ENCODE measurements around the gene ABHD2. TPM values are rescaled to one million over a fixed set of nuclear protein-coding genes. Genes with fewer than 3 reads are reported as not detected.
"Not testable (repeated sequence)": the region's sequence is repeated elsewhere in the genome, so short reads cannot be mapped to it uniquely, and the experiment has no call there.

The ABHD2 gene
- polyA plus RNA-seq, 1 experiment, result 69.6 TPM

GRCh38 chr15:89119489-89120478 is 31.5 kb downstream of the ABHD2 start:
- Histone ChIP-seq H3K27me3 (ENCODE audit: control insufficient read depth, insufficient read depth, low read length) (no peaks in the 10 kb centered on the region), H3K4me3 (ENCODE audit: low read depth, low read length) (no peak overlapping the region), H3K36me3 (ENCODE audit: control insufficient read depth, insufficient read depth, low read length) (peaks cover 1% of the 10 kb centered on the region; the same call in 1 of the 2 replicates)
- ChIA-PET POLR2A (no interaction called here), CTCF (interaction anchor here (1.1 to 3.9 kb wide), 5 partner anchors 10 to 58 kb away, joined by 3 to 17 read pairs (median 4); no protein-coding TSS in a partner anchor)
- no peak for DNase-seq (ENCODE audit: low read depth)
- no peak for TF ChIP-seq CTCF (IDR thresholded peaks at IDR 0.05; ENCODE audit: insufficient read depth, low read depth, low read length)

GRCh38 chr15:89120479-89121000 is 32.3 kb downstream of the ABHD2 start:
- DNase-seq (ENCODE audit: low read depth); H3K4me3 ChIP-seq (ENCODE audit: low read depth, low read length); POLR2A ChIA-PET; H3K27me3 ChIP-seq (ENCODE audit: control insufficient read depth, insufficient read depth, low read length); H3K36me3 ChIP-seq (ENCODE audit: control insufficient read depth, insufficient read depth, low read length): not testable (repeated sequence)
- CTCF ChIA-PET, result interaction anchor here (1.5 to 3.9 kb wide), 4 partner anchors 9 to 63 kb away, joined by 4 to 17 read pairs (median 7); no protein-coding TSS in a partner anchor

- no peak for TF ChIP-seq CTCF (IDR thresholded peaks at IDR 0.05; ENCODE audit: insufficient read depth, low read depth, low read length)
- Histone ChIP-seq H3K36me3 (ENCODE audit: control insufficient read depth, insufficient read depth, low read length) (peaks cover 1% of the 10 kb centered on the region; the same call in 1 of the 2 replicates), H3K4me3 (ENCODE audit: low read depth, low read length) (no peak overlapping the region), H3K27me3 (ENCODE audit: control insufficient read depth, insufficient read depth, low read length) (no peaks in the 10 kb centered on the region)
- ChIA-PET POLR2A (no interaction called here), CTCF (interaction anchor here (1.9 to 3.9 kb wide), 4 partner anchors 8 to 64 kb away, joined by 4 to 17 read pairs (median 7); no protein-coding TSS in a partner anchor)
- no peak for DNase-seq (ENCODE audit: low read depth)
Observed at GRCh38 chr15:89121414-89121813, 33.2 kb downstream of the ABHD2 start.

- CTCF ChIA-PET, result interaction anchor here (0.8 to 2.6 kb wide), 6 partner anchors 8 to 65 kb away, joined by 3 to 8 read pairs (median 4); no protein-coding TSS in a partner anchor
- DNase-seq (ENCODE audit: low read depth), result no peak
- H3K27me3 ChIP-seq (ENCODE audit: control insufficient read depth, insufficient read depth, low read length), result no peaks in the 10 kb centered on the region
- POLR2A ChIA-PET, result interaction anchor here (0.7 kb wide), 1 partner anchor 15 kb away, joined by 3 read pairs; no protein-coding TSS in a partner anchor
- TF ChIP-seq CTCF (IDR thresholded peaks at IDR 0.05; ENCODE audit: insufficient read depth, low read depth, low read length), result no peak
- H3K36me3 ChIP-seq (ENCODE audit: control insufficient read depth, insufficient read depth, low read length), result peaks cover 1% of the 10 kb centered on the region; the same call in 1 of the 2 replicates
- H3K4me3 ChIP-seq (ENCODE audit: low read depth, low read length), result no peak overlapping the region
Observed at GRCh38 chr15:89122505-89123180, 34.4 kb downstream of the ABHD2 start.

- H3K27me3 ChIP-seq (ENCODE audit: control insufficient read depth, insufficient read depth, low read length), result no peaks in the 10 kb centered on the region
- ChIA-PET POLR2A (no interaction called here), CTCF (interaction anchor here (0.8 to 2.6 kb wide), 5 partner anchors 9 to 66 kb away, joined by 3 to 8 read pairs (median 4); no protein-coding TSS in a partner anchor)
- no peak for TF ChIP-seq CTCF (IDR thresholded peaks at IDR 0.05; ENCODE audit: insufficient read depth, low read depth, low read length)
- peaks cover 1% of the 10 kb centered on the region; the same call in 1 of the 2 replicates for H3K36me3 ChIP-seq (ENCODE audit: control insufficient read depth, insufficient read depth, low read length)
- no peak overlapping the region for H3K4me3 ChIP-seq (ENCODE audit: low read depth, low read length)
- no peak for DNase-seq (ENCODE audit: low read depth)
Observed at GRCh38 chr15:89123181-89123525, 34.9 kb downstream of the ABHD2 start.
